Endodermal cell (in vitro differentiated cells): Measurements from ENCODE around the gene SMC1B. TPM values are rescaled to one million over a fixed set of nuclear protein-coding genes. Genes with fewer than 3 reads are reported as not detected.

ENCODE experiments used
- DNase-seq: peaks from one replicate; pipeline ENCODE4 v3.0.0-alpha.2; 2017
- H3K27ac ChIP-seq: 2 replicates; pipeline ENCODE4 v1.5.1; 2013; ENCODE audit warnings: mild to moderate bottlenecking, low read depth, low read length, moderate library complexity
- H3K27me3 ChIP-seq: 2 replicates; pipeline ENCODE4 v1.6.1; 2013; ENCODE audit warnings: mild to moderate bottlenecking, low read length, moderate library complexity; ENCODE audit not compliant: insufficient read depth, control insufficient read depth, poor library complexity, severe bottlenecking
- H3K36me3 ChIP-seq: 2 replicates; pipeline ENCODE4 v1.7.0; 2013; ENCODE audit warnings: mild to moderate bottlenecking, low read length, moderate library complexity; ENCODE audit not compliant: control insufficient read depth, insufficient read depth
- H3K4me1 ChIP-seq: one replicate; pipeline ENCODE4 v1.7.0; 2013; ENCODE audit warnings: low read length; ENCODE audit not compliant: control insufficient read depth, insufficient read depth
- H3K4me3 ChIP-seq: 2 replicates; pipeline ENCODE4 v1.5.1; 2013; ENCODE audit warnings: mild to moderate bottlenecking, low read length, moderate library complexity
- H3K9ac ChIP-seq: 2 replicates; pipeline ENCODE4 v1.6.1; 2013; ENCODE audit warnings: mild to moderate bottlenecking, low read length, moderate library complexity; ENCODE audit not compliant: poor library complexity, severe bottlenecking; ENCODE audit errors: extremely low read depth
- H3K9me3 ChIP-seq: 2 replicates; pipeline ENCODE4 v1.6.1; 2013; ENCODE audit warnings: mild to moderate bottlenecking, low read length, moderate library complexity; ENCODE audit not compliant: control insufficient read depth
- H3K27ac Mint-ChIP-seq: 2 replicates; pipeline ENCODE4 v1.8.0; 2020; ENCODE audit warnings: mixed read lengths
- H3K27me3 Mint-ChIP-seq: 2 replicates; pipeline ENCODE4 v1.8.0; 2021; ENCODE audit warnings: mild to moderate bottlenecking, mixed read lengths; ENCODE audit not compliant: insufficient read depth
- H3K36me3 Mint-ChIP-seq: 2 replicates; pipeline ENCODE4 v1.8.0; 2020; ENCODE audit warnings: low read depth, mixed read lengths
- H3K4me1 Mint-ChIP-seq: 2 replicates; pipeline ENCODE4 v1.8.0; 2020; ENCODE audit warnings: mixed read lengths
- H3K4me3 Mint-ChIP-seq: 2 replicates; pipeline ENCODE4 v1.8.0; 2020; ENCODE audit warnings: mild to moderate bottlenecking, moderate library complexity, mixed read lengths
- H3K9me3 Mint-ChIP-seq: 2 replicates; pipeline ENCODE4 v1.8.0; 2020; ENCODE audit warnings: mild to moderate bottlenecking, mixed read lengths
- WGBS, 2 experiments: methylation state at CpG; one replicate each; pipeline versions ENCODE4 v1.1.5 to v1.1.7; 2013; ENCODE audit warnings: missing lambda C conversion rate in 2 of 2, mixed read lengths in 1 of 2; ENCODE audit not compliant: insufficient coverage in 1 of 2, insufficient read length in 1 of 2; 5-methylcytosine and 5-hydroxymethylcytosine counted together
- total RNA-seq, 2 donors: library from RNA; stranded (reverse); fragmentation: NEBNext Ultra II Directional in 1 of 2; extraction: Animal tissue kit (Norgen Biotek cat#: 25700) in 1 of 2; gene quantifications; 2 replicates in 1 of 2; 3 replicates in 1 of 2; pipeline ENCODE4 v1.2.1, GENCODE V29; 2021
- TF ChIP-seq, protein P1 (sequence below): fragments of 200-600 bp; sonication (generic); conservative IDR thresholded peaks from 2 replicates; pipeline ENCODE4 v1.5.0; 2021; ENCODE audit warnings: antibody characterized with exemption, mild to moderate bottlenecking

SMC1B gene
- total RNA-seq, 2 donors from 2014 or later: 0.11 TPM; not detected in 1

DNA sequence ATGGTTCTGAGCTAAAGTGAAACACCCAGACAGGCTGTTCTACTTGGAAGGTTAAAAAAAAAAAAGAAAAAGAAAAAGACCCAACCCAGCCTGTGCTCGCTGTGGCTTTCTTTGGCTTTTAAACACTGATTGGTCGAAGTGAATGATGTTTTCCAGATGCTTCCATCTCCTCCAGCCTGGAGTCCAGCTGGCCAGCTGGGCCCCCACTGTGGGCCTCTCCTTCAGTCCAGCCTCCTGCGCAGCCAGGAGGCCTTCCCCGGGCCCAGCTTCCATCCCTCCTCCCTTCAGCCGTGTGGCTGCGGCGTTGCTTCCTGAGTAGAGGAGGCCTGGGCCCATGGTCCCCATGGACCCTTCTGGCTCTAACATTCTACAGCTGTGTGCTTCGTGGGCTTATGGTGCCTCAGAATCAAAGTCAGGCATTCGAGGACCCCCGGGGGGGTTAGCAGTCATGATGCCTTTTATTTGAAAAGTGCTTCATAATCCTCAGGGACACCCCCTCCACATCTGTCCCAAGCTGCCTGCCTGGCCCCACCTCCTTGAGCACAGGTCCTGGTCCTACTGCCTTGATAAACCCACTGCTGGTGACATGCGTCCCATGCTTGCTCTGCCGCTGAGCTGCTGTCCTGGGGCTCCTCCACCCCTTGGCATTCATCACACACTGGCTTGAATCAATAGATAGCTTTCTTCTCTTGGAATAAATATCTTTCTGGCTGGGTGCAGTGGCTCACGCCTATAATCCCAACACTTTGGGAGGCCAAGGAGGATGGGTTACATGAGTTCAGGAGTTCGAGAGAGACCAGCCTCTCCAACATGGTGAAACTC is 47.1 kb upstream of the SMC1B start:
- DNase-seq: no peak
- H3K9ac ChIP-seq: no peak overlapping the region
- no peaks in the 10 kb centered on the region for H3K27me3 ChIP-seq
- TF ChIP-seq, protein P1, sequence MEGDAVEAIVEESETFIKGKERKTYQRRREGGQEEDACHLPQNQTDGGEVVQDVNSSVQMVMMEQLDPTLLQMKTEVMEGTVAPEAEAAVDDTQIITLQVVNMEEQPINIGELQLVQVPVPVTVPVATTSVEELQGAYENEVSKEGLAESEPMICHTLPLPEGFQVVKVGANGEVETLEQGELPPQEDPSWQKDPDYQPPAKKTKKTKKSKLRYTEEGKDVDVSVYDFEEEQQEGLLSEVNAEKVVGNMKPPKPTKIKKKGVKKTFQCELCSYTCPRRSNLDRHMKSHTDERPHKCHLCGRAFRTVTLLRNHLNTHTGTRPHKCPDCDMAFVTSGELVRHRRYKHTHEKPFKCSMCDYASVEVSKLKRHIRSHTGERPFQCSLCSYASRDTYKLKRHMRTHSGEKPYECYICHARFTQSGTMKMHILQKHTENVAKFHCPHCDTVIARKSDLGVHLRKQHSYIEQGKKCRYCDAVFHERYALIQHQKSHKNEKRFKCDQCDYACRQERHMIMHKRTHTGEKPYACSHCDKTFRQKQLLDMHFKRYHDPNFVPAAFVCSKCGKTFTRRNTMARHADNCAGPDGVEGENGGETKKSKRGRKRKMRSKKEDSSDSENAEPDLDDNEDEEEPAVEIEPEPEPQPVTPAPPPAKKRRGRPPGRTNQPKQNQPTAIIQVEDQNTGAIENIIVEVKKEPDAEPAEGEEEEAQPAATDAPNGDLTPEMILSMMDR: no peak
- no peak overlapping the region for H3K27ac ChIP-seq
- no peaks in the 10 kb centered on the region for H3K36me3 ChIP-seq
- H3K4me1 ChIP-seq: no peaks in the 10 kb centered on the region
- H3K9me3 ChIP-seq: no peaks in the 10 kb centered on the region
- Mint-ChIP-seq H3K9me3 (peaks cover 21% of the 10 kb centered on the region), H3K27me3 (no peaks in the 10 kb centered on the region), H3K36me3 (peaks cover 1% of the 10 kb centered on the region), H3K4me3 (no peak overlapping the region), H3K4me1 (no peaks in the 10 kb centered on the region), H3K27ac (no peak overlapping the region)
- no peak overlapping the region for H3K4me3 ChIP-seq
- WGBS, 2 experiments: 83 to 84% methylated on average over 9 to 14 of the region's 14 CpGs

DNA sequence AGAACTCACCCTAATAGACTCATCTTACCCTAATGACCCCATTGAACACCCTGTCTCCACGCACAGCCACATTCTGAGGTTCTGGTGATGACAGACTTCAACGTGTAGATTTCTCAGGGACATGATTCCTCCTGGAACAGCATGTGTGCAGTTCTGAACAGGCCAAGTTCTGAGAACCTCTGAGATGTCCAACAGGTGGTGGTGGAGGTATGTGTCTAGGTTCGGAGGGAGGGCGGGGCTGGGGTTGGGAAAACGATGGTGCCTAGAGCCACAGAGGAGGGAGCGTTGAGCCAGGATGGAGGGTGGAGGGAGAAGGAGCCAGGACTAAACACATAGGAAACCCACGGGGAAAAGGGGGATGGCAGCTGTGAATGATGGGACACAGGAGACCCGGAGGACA is 45.8 kb upstream of the SMC1B start:
- Histone ChIP-seq H3K9me3 (no peaks in the 10 kb centered on the region), H3K9ac (no peak overlapping the region), H3K36me3 (no peaks in the 10 kb centered on the region), H3K27ac (no peak overlapping the region), H3K4me1 (no peaks in the 10 kb centered on the region), H3K27me3 (no peaks in the 10 kb centered on the region), H3K4me3 (no peak overlapping the region)
- WGBS, 2 experiments: 92 to 100% methylated on average over 6 to 8 of the region's 8 CpGs
- H3K27me3 Mint-ChIP-seq: no peaks in the 10 kb centered on the region
- H3K4me3 Mint-ChIP-seq: no peak overlapping the region
- H3K9me3 Mint-ChIP-seq: peaks cover 15% of the 10 kb centered on the region
- no peak for DNase-seq
- TF ChIP-seq, protein P1: no peak
- no peaks in the 10 kb centered on the region for H3K4me1 Mint-ChIP-seq
- no peak overlapping the region for H3K27ac Mint-ChIP-seq
- H3K36me3 Mint-ChIP-seq: peaks cover 1% of the 10 kb centered on the region

DNA sequence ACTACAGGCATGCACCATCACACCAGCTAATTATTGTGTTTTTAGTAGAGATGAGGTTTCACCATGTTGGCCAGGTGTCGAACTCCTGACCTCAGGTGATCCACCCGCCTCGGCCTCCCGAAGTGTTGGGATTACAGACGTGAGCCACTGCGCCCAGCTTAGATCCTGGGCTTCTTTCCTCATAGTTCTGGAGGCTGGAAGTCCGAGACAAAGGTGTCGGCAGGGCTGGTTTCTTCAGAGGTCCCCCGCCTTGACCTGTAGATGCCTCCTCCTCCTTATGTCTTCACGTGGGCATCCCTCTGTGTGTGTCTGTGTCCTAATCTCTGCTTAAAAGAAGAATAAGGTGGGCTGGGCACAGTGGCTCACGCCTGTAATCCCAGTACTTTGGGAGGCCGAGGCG is 45.1 kb upstream of the SMC1B start:
- TF ChIP-seq, protein P1: no peak
- peaks cover 10% of the 10 kb centered on the region for H3K9me3 Mint-ChIP-seq

More for the DNA sequence above, 45.1 kb upstream of the SMC1B start:
- H3K27me3 ChIP-seq: no peaks in the 10 kb centered on the region
- no peak overlapping the region for H3K27ac ChIP-seq
- H3K36me3 ChIP-seq: no peaks in the 10 kb centered on the region
- Mint-ChIP-seq H3K4me3 (no peak overlapping the region), H3K36me3 (no peaks in the 10 kb centered on the region), H3K27ac (no peak overlapping the region), H3K4me1 (no peaks in the 10 kb centered on the region), H3K27me3 (no peaks in the 10 kb centered on the region)
- H3K9me3 ChIP-seq: no peaks in the 10 kb centered on the region
- no peak overlapping the region for H3K4me3 ChIP-seq
- WGBS, 2 experiments: 86 to 93% methylated on average over 9 to 13 of the region's 13 CpGs
- H3K9ac ChIP-seq: no peak overlapping the region
- no peaks in the 10 kb centered on the region for H3K4me1 ChIP-seq
- DNase-seq: no peak
